DND-41 (cell line): Measurements from ENCODE around the gene PPIL1.

Experiments used
- ATAC-seq: fragments of 200-7000 bp; cut with Tn5 transposase; 3 replicates; pipeline ENCODE4 v1.9.1; 2021; ENCODE audit warnings: low read depth; ENCODE audit not compliant: insufficient read depth
- DNase-seq: peaks from one replicate; pipeline ENCODE4 v3.0.0-alpha.2; 2020
- H2AFZ ChIP-seq: 2 replicates; pipeline ENCODE4 v1.6.0; 2012; ENCODE audit warnings: low read depth, low read length
- H3K27ac ChIP-seq: 2 replicates; pipeline ENCODE4 v1.5.1; 2012; ENCODE audit warnings: low read length, inconsistent platforms
- H3K27me3 ChIP-seq: fragments of 200-600 bp; sonication (generic); 2 replicates; pipeline ENCODE4 v1.6.0; 2012; ENCODE audit warnings: low read length, mild to moderate bottlenecking, inconsistent platforms; ENCODE audit not compliant: insufficient read depth, poor library complexity
- H3K36me3 ChIP-seq: 2 replicates; pipeline ENCODE4 v1.5.1; 2012; ENCODE audit warnings: low read length, inconsistent platforms; ENCODE audit not compliant: insufficient read depth
- H3K4me1 ChIP-seq: 2 replicates; pipeline ENCODE4 v1.5.1; 2012; ENCODE audit warnings: mild to moderate bottlenecking, low read length; ENCODE audit not compliant: insufficient read depth
- H3K4me2 ChIP-seq: 2 replicates; pipeline ENCODE4 v1.6.0; 2012; ENCODE audit warnings: mild to moderate bottlenecking, moderate library complexity, low read length, inconsistent platforms; ENCODE audit not compliant: insufficient read depth
- H3K4me3 ChIP-seq, 2 experiments: fragments of 200-600 bp in 1 of 2; shearing (Covaris generic) in 1 of 2; 2 replicates each; pipeline ENCODE4 v1.5.1; 2012 to 2016; ENCODE audit warnings: inconsistent platforms in 2 of 2, low read length in 2 of 2, mild to moderate bottlenecking in 2 of 2, low read depth in 1 of 2, moderate library complexity in 1 of 2
- H3K79me2 ChIP-seq: 2 replicates; pipeline ENCODE4 v1.6.0; 2012; ENCODE audit warnings: low read length, inconsistent platforms; ENCODE audit not compliant: insufficient read depth
- H3K9ac ChIP-seq: 2 replicates; pipeline ENCODE4 v1.6.0; 2012; ENCODE audit warnings: low read depth, mild to moderate bottlenecking, inconsistent platforms, low read length, moderate library complexity
- H3K9me3 ChIP-seq: 2 replicates; pipeline ENCODE4 v1.5.1; 2012; ENCODE audit warnings: low read length, moderate library complexity, mild to moderate bottlenecking, inconsistent platforms; ENCODE audit not compliant: insufficient read depth, severe bottlenecking
- H4K20me1 ChIP-seq: 2 replicates; pipeline ENCODE4 v1.6.0; 2012; ENCODE audit warnings: low read length; ENCODE audit not compliant: insufficient read depth
- EZH2 ChIP-seq: IDR thresholded peaks from 3 replicates; pipeline ENCODE4 v1.6.1; 2012; ENCODE audit warnings: borderline replicate concordance, low read depth, mild to moderate bottlenecking, moderate library complexity, low read length, inconsistent platforms; ENCODE audit not compliant: severe bottlenecking
- TF ChIP-seq, protein P1 (sequence below): IDR thresholded peaks from 2 replicates; pipeline ENCODE4 v1.5.1; 2012; ENCODE audit warnings: borderline replicate concordance, low read length, moderate library complexity, mild to moderate bottlenecking; ENCODE audit not compliant: poor library complexity, severe bottlenecking; ENCODE audit errors: extremely low read depth

PPIL1 gene

DNA sequence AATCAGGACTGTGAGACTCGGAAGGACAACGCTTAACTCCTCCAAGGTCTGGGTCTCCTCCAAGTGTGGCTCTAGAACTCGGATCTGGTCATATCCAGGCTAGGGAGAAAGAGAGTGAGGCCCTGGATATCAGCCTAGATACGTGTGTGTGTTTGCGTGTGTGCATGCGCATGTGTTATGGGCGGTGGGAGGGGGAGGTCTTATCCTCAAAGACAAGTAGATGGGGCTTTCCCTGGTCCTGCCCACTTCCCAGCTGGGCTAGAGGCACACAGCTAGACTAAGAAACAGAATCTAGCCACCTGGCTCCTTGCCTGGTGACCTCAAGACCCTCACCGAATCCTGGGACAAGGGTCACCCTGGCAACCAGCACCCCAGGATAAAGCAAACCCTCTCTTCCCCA lies 48.6 kb downstream of the PPIL1 start:
- no peak overlapping the region for H3K9ac ChIP-seq
- no peaks in the 10 kb centered on the region for H3K36me3 ChIP-seq
- no peak overlapping the region for H3K4me3 ChIP-seq
- H3K27ac ChIP-seq = no peak overlapping the region
- H4K20me1 ChIP-seq = no peaks in the 10 kb centered on the region
- H3K4me1 ChIP-seq = no peaks in the 10 kb centered on the region
- ATAC-seq (no peak), DNase-seq (no peak)
- H3K9me3 ChIP-seq = no peaks in the 10 kb centered on the region
- no peaks in the 10 kb centered on the region for H3K79me2 ChIP-seq
- H3K4me2 ChIP-seq = no peak overlapping the region
- TF ChIP-seq, protein P1, sequence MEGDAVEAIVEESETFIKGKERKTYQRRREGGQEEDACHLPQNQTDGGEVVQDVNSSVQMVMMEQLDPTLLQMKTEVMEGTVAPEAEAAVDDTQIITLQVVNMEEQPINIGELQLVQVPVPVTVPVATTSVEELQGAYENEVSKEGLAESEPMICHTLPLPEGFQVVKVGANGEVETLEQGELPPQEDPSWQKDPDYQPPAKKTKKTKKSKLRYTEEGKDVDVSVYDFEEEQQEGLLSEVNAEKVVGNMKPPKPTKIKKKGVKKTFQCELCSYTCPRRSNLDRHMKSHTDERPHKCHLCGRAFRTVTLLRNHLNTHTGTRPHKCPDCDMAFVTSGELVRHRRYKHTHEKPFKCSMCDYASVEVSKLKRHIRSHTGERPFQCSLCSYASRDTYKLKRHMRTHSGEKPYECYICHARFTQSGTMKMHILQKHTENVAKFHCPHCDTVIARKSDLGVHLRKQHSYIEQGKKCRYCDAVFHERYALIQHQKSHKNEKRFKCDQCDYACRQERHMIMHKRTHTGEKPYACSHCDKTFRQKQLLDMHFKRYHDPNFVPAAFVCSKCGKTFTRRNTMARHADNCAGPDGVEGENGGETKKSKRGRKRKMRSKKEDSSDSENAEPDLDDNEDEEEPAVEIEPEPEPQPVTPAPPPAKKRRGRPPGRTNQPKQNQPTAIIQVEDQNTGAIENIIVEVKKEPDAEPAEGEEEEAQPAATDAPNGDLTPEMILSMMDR = no peak
- no peak for TF ChIP-seq EZH2
- no peak overlapping the region for H2AFZ ChIP-seq
- H3K27me3 ChIP-seq = no peaks in the 10 kb centered on the region

DNA sequence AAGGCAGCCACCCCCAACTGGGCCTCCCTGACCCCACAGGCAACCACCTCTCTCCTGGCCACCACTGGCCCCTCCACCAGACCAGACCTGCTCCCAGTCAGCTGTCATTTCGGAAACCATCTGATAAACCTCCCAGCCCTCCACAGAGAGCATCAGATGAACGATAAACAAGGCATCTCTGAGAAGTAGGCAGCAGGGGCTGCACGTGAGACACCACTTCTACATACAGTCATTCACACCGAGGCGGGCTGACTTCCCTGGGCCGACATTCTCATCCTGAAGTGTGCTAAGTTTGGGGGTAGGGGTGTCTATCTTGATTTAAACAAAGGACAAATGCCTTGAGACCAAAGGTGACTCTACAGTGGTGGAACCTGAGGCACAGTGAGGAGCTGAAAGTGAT lies 49.2 kb downstream of the PPIL1 start:
- H3K4me2 ChIP-seq = no peak overlapping the region
- H2AFZ ChIP-seq = no peak overlapping the region
- TF ChIP-seq EZH2 = no peak
- TF ChIP-seq, protein P1 = no peak
- DNase-seq = no peak
- H3K4me3 ChIP-seq = no peak overlapping the region
- no peak overlapping the region for H3K27ac ChIP-seq
- no peak overlapping the region for H3K9ac ChIP-seq
- no peaks in the 10 kb centered on the region for H3K27me3 ChIP-seq
- H4K20me1 ChIP-seq = no peaks in the 10 kb centered on the region
- H3K9me3 ChIP-seq = no peaks in the 10 kb centered on the region
- H3K79me2 ChIP-seq = no peaks in the 10 kb centered on the region
- H3K4me1 ChIP-seq = no peaks in the 10 kb centered on the region
- H3K36me3 ChIP-seq = no peaks in the 10 kb centered on the region
- ATAC-seq = no peak

DNA sequence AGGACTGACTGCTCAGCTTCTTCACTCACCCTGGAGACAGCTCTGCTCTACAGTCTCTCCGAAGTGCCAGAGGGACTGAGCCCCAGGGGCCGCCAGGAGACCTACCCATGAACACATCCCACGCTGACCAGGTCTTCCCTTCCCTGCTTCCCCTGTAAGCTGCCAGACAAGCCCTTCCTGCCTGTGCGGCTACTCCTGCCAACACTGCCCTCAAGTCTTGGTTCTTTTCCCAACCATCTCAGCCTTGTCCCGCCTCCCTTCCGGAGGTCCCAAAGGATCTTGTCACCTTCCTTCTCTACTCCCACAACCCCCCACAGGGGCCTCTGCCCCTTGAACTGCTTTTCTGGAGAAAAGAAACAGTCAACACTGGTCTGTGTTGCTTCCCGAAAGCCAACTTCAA lies 50.4 kb downstream of the PPIL1 start:
- Histone ChIP-seq H3K9ac (no peak overlapping the region; the same call in 1 of the 2 replicates), H3K27ac (no peak overlapping the region), H3K9me3 (no peaks in the 10 kb centered on the region), H3K36me3 (no peaks in the 10 kb centered on the region), H3K4me3 (no peak overlapping the region), H3K27me3 (no peaks in the 10 kb centered on the region), H3K4me2 (no peak overlapping the region), H3K4me1 (no peaks in the 10 kb centered on the region), H3K79me2 (no peaks in the 10 kb centered on the region), H4K20me1 (no peaks in the 10 kb centered on the region), H2AFZ (no peak overlapping the region)
- ATAC-seq (no peak), DNase-seq (no peak)
- TF ChIP-seq EZH2 = no peak
- TF ChIP-seq, protein P1 = no peak

DNA sequence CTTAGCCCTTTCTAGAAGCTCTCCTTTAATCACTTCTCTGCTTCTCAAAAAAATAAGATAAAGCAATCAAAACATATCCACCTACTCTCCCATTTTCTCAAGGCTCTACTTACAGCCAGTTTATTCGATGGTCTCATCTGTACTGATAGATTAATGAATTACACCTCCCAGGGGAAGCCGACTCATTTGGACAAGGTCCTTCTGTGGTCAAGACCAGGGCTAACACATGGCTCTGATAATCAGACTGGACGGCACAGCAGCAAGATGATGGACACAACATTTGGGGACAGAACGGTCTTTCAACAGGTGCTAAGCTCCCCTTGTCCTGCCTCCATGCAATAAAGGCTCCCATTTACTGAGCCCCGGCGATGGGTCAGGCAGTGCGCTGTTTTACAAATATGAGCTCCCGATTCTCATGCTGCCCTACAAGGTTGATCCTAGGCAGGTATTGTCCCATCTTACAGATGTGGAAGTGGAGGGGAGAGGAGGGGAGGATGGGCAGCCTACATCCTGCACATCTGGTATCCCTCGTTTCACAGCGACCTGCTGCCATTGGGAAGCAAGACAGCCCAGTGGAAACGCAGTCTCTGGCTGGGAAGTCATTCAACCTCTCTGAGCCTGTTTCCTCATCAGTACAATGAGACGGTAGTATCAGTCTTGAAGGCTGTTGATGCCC lies 51.0 kb downstream of the PPIL1 start:
- H3K4me1 ChIP-seq = no peaks in the 10 kb centered on the region
- DNase-seq (no peak), ATAC-seq (no peak)
- no peaks in the 10 kb centered on the region for H3K36me3 ChIP-seq
- H4K20me1 ChIP-seq = no peaks in the 10 kb centered on the region
- no peak overlapping the region for H3K9ac ChIP-seq
- H3K4me2 ChIP-seq = no peak overlapping the region
- H2AFZ ChIP-seq = no peak overlapping the region
- H3K27me3 ChIP-seq = no peaks in the 10 kb centered on the region
- no peak overlapping the region for H3K4me3 ChIP-seq
- H3K79me2 ChIP-seq = no peaks in the 10 kb centered on the region
- no peaks in the 10 kb centered on the region for H3K9me3 ChIP-seq
- no peak overlapping the region for H3K27ac ChIP-seq
- TF ChIP-seq, protein P1 = no peak
- no peak for TF ChIP-seq EZH2
